K562 (cell line): ENCODE results near the gene ZNF165. TPM values are rescaled to one million over a fixed set of nuclear protein-coding genes. Genes with fewer than 3 reads are reported as not detected.
A peak's percentile ranks its signal among the peaks of the same experiment; 100 is the strongest.

Source experiments
- CBFA2T3 ChIP-seq: fragments of 450-650 bp; IDR thresholded peaks from 2 replicates; pipeline ENCODE4 v1.6.1; 2017
- DPF2 ChIP-seq: fragments of 450-650 bp; IDR thresholded peaks from 2 replicates; pipeline ENCODE4 v1.6.1; 2016
- HIVEP1 ChIP-seq: fragments of 250-450 bp; sonication (Bioruptor Pico); IDR thresholded peaks from 2 replicates; pipeline ENCODE4 v1.4.0; 2020; ENCODE audit warnings: mild to moderate bottlenecking
- ID3 ChIP-seq, 2 experiments: fragments of 250-450 bp in 1 of 2; fragments of 450-650 bp in 1 of 2; sonication (Bioruptor Pico) in 1 of 2; IDR thresholded peaks; 2 replicates each; pipeline versions ENCODE4 v1.6.1 to v1.8.0; 2016 to 2021; ENCODE audit warnings: mild to moderate bottlenecking in 2 of 2, moderate library complexity in 2 of 2, missing compliant biosample characterization in 1 of 2, missing genetic modification characterization in 1 of 2
- LARP7 ChIP-seq: fragments of 450-650 bp; IDR thresholded peaks from 2 replicates; pipeline ENCODE4 v1.6.1; 2016
- MTA2 ChIP-seq: fragments of 450-650 bp; IDR thresholded peaks from 2 replicates; pipeline ENCODE4 v1.6.1; 2016; ENCODE audit warnings: low read depth
- NCOA6 ChIP-seq: fragments of 450-650 bp; IDR thresholded peaks from 2 replicates; pipeline ENCODE4 v1.6.1; 2017; ENCODE audit warnings: mild to moderate bottlenecking
- POLR2A ChIP-seq: fragments of 450-650 bp; conservative IDR thresholded peaks from 2 replicates; pipeline ENCODE4 v1.6.1; 2016
- SMARCE1 ChIP-seq: fragments of 450-650 bp; IDR thresholded peaks from 2 replicates; pipeline ENCODE4 v1.7.1; 2016; ENCODE audit warnings: mild to moderate bottlenecking
- TCF3 ChIP-seq: sonication (generic); formaldehyde crosslinking; IDR thresholded peaks from 2 replicates; pipeline ENCODE4 v1.4.0; 2020; ENCODE audit warnings: mild to moderate bottlenecking, missing genetic modification reagents
- THAP12 ChIP-seq: fragments of 250-450 bp; sonication (Bioruptor Pico); IDR thresholded peaks from 2 replicates; pipeline ENCODE4 v1.9.0; 2021; ENCODE audit warnings: mild to moderate bottlenecking, inconsistent platforms
- U2AF1 ChIP-seq: fragments of 200-400 bp; formaldehyde crosslinking; optimal IDR thresholded peaks from 2 replicates; pipeline ENCODE3; 2017; ENCODE audit warnings: mild to moderate bottlenecking, low read depth, low read length, moderate library complexity
- ZBTB17 ChIP-seq: fragments of 450-650 bp; formaldehyde crosslinking; IDR thresholded peaks from 2 replicates; pipeline ENCODE4 v1.4.0; 2020; ENCODE audit warnings: mild to moderate bottlenecking
- ZC3H11A ChIP-seq: IDR thresholded peaks from 2 replicates; pipeline ENCODE4 v1.6.1; 2012; ENCODE audit warnings: low read depth, low read length, improper control_type of control experiment
- ZNF12 ChIP-seq: sonication (generic); formaldehyde crosslinking; IDR thresholded peaks from 2 replicates; pipeline ENCODE4 v1.4.0; 2020; ENCODE audit warnings: mild to moderate bottlenecking, missing genetic modification reagents
- ZNF174 ChIP-seq: fragments of 250-450 bp; sonication (Bioruptor Pico); IDR thresholded peaks from 2 replicates; pipeline ENCODE4 v1.4.0; 2020; ENCODE audit warnings: mild to moderate bottlenecking
- ZNF324 ChIP-seq: fragments of 250-450 bp; sonication (Bioruptor Pico); IDR thresholded peaks from 2 replicates; pipeline ENCODE4 v1.4.0; 2020; ENCODE audit warnings: mild to moderate bottlenecking
- ZNF431 ChIP-seq: sonication (generic); formaldehyde crosslinking; IDR thresholded peaks from 2 replicates; pipeline ENCODE4 v1.8.0; 2022; ENCODE audit warnings: mild to moderate bottlenecking, missing genetic modification reagents
- polyA plus RNA-seq, 8 experiments: library from polyadenylated mRNA; depleted of rRNA in 4 of 8; stranded (reverse) in 5 of 8; unstranded in 3 of 8; fragments of >200 nt; fragmentation: Nextera tagmentation in 2 of 8; fragmentation: Illumina TruSeq in 1 of 8; extraction: Ambion mirVana in 2 of 8; extraction: Trizol in 1 of 8; gene quantifications; 2 replicates each; pipeline versions ENCODE4 v1.2.1 to v1.2.3, GENCODE V29; 2011 to 2014; ENCODE audit warnings: inconsistent platforms in 1 of 8, missing spikeins in 1 of 8
- total RNA-seq, 7 experiments: library from RNA; depleted of rRNA in 6 of 7; stranded (reverse); fragments of >200 nt in 6 of 7; fragmentation: Illumina TruSeq in 2 of 7; extraction: Trizol in 2 of 7; gene quantifications; 2 replicates each; pipeline versions ENCODE4 v1.2.1 to v1.2.3, GENCODE V29; 2011 to 2021; ENCODE audit warnings: low replicate concordance in 1 of 7
- TF ChIP-seq, protein P1 (sequence below): fragments of 450-650 bp; IDR thresholded peaks from 2 replicates; pipeline ENCODE4 v1.6.1; 2018; ENCODE audit warnings: mild to moderate bottlenecking, low read depth; ENCODE audit not compliant: partially characterized antibody
- TF ChIP-seq, protein P2 (sequence below), 3 experiments: fragments of 200-800 bp in 1 of 3; sonication (Bioruptor generic) in 1 of 3; sonication (generic) in 1 of 3; formaldehyde crosslinking in 1 of 3; IDR thresholded peaks; 2 replicates each; pipeline versions ENCODE4 v1.6.1 to v1.8.0; 2016 to 2022; ENCODE audit warnings: mild to moderate bottlenecking in 2 of 3, missing compliant biosample characterization in 2 of 3, missing genetic modification characterization in 2 of 3, missing genetic modification reagents in 1 of 3
- TF ChIP-seq, protein P3 (sequence below): sonication (generic); formaldehyde crosslinking; IDR thresholded peaks from 2 replicates; pipeline ENCODE4 v1.8.0; 2022; ENCODE audit warnings: missing genetic modification reagents, mild to moderate bottlenecking, moderate library complexity, borderline replicate concordance

The ZNF165 gene
- total and polyA plus RNA-seq, 9 of the 15 experiments (the other 6 are each of a cell fraction or from before 2014, with no cell fraction given), result 0.82 to 3.6 (median 1.2) TPM

GRCh38 chr6:28136585-28137504, 56.5 kb downstream of the ZNF165 start (continued):
- TF ChIP-seq SMARCE1 (no peak), CBFA2T3 (peak; percentile 39; the same call in 1 of the 2 replicates), TCF3 (no peak; the same call in 1 of the 2 replicates), DPF2 (peak; percentile 28; the same call in 1 of the 2 replicates), ZBTB17 (no peak; the same call in none of the 2 replicates), NCOA6 (peak; percentile 34; the same call in 1 of the 2 replicates), THAP12 (CRISPR knock-in tag) (peak; percentile 81), MTA2 (peak; percentile 36), U2AF1 (no peak), ZNF431 (CRISPR knock-in tag) (peak; percentile 59; the same call in 1 of the 2 replicates), LARP7 (no peak), ID3 (CRISPR knock-in tag; IDR thresholded peaks at IDR 0.05) (no peak), ID3 (tag; IDR thresholded peaks at IDR 0.05) (no peak; the same call in none of the 2 replicates), ZNF174 (CRISPR knock-in tag) (no peak), ZNF12 (peak; percentile 78), ZNF324 (CRISPR knock-in tag) (no peak), POLR2A (peak; percentile 93), HIVEP1 (CRISPR knock-in tag) (no peak), ZC3H11A (peak; percentile 96)
- TF ChIP-seq, protein P1, sequence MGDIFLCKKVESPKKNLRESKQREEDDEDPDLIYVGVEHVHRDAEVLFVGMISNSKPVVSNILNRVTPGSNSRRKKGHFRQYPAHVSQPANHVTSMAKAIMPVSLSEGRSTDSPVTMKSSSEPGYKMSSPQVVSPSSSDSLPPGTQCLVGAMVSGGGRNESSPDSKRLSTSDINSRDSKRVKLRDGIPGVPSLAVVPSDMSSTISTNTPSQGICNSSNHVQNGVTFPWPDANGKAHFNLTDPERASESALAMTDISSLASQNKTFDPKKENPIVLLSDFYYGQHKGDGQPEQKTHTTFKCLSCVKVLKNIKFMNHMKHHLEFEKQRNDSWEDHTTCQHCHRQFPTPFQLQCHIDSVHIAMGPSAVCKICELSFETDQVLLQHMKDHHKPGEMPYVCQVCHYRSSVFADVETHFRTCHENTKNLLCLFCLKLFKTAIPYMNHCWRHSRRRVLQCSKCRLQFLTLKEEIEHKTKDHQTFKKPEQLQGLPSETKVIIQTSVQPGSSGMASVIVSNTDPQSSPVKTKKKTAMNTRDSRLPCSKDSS, result no peak
- TF ChIP-seq, protein P2, sequence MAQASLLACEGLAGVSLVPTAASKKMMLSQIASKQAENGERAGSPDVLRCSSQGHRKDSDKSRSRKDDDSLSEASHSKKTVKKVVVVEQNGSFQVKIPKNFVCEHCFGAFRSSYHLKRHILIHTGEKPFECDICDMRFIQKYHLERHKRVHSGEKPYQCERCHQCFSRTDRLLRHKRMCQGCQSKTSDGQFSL (CRISPR knock-in tag; IDR thresholded peaks at IDR 0.05), result peak; percentile 12; the same call in 1 of the 2 replicates
- TF ChIP-seq, protein P2 (tag; IDR thresholded peaks at IDR 0.05), result no peak
- TF ChIP-seq, protein P3, sequence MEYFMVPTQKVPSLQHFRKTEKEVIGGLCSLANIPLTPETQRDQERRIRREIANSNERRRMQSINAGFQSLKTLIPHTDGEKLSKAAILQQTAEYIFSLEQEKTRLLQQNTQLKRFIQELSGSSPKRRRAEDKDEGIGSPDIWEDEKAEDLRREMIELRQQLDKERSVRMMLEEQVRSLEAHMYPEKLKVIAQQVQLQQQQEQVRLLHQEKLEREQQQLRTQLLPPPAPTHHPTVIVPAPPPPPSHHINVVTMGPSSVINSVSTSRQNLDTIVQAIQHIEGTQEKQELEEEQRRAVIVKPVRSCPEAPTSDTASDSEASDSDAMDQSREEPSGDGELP (CRISPR knock-in tag), result peak; percentile 86
